H7 (cell line): ENCODE results near the gene SERGEF. TPM values are rescaled to one million over a fixed set of nuclear protein-coding genes. Genes with fewer than 3 reads are reported as not detected.

Source experiments
- DNase-seq: peaks from one replicate; pipeline ENCODE4 v3.0.0; 2012
- H3K27me3 ChIP-seq: 2 replicates; pipeline ENCODE4 v1.6.0; 2011; ENCODE audit warnings: mild to moderate bottlenecking, low read length; ENCODE audit not compliant: control insufficient read depth, insufficient read depth
- H3K36me3 ChIP-seq: replicated peaks from 2 replicates; pipeline ENCODE4 v1.5.1; 2011; ENCODE audit warnings: low read length; ENCODE audit not compliant: control insufficient read depth, insufficient read depth
- H3K4me3 ChIP-seq: 2 replicates; pipeline ENCODE4 v1.5.1; 2011; ENCODE audit warnings: low read depth, mild to moderate bottlenecking, control low read depth, low read length, moderate library complexity; ENCODE audit not compliant: insufficient read depth
- total RNA-seq: library from RNA; depleted of rRNA; stranded (reverse); fragments of >200 nt; shearing (Covaris generic); gene quantifications from 2 replicates; pipeline ENCODE4 v1.2.3, GENCODE V29; 2014

Gene SERGEF
- total RNA-seq, 1 experiment from 2014 or later, result 16.5 TPM

DNA sequence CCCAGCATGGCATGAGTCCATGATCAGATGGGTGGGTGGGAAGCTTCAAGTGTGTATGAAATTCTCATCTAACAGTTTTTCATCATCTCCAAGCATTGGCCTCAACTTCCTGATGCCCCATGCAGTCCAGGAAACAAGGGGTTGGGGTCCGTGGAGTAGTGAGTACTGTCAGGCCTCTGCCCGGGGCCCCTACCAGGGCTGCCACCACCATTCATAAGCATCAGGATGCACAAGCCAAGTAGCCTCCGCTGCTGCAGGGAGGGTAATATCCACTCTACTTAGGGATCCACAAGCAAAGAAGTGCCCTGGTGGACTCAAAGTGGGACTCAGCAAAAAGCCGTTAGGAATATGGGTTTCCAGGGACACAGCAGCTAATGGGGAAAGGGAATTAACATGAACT lies 229.0 kb downstream of the SERGEF start:
- H3K36me3 ChIP-seq, result no peaks in the 10 kb centered on the region
- H3K27me3 ChIP-seq, result no peaks in the 10 kb centered on the region
- no peak for DNase-seq
- no peak overlapping the region for H3K4me3 ChIP-seq

DNA sequence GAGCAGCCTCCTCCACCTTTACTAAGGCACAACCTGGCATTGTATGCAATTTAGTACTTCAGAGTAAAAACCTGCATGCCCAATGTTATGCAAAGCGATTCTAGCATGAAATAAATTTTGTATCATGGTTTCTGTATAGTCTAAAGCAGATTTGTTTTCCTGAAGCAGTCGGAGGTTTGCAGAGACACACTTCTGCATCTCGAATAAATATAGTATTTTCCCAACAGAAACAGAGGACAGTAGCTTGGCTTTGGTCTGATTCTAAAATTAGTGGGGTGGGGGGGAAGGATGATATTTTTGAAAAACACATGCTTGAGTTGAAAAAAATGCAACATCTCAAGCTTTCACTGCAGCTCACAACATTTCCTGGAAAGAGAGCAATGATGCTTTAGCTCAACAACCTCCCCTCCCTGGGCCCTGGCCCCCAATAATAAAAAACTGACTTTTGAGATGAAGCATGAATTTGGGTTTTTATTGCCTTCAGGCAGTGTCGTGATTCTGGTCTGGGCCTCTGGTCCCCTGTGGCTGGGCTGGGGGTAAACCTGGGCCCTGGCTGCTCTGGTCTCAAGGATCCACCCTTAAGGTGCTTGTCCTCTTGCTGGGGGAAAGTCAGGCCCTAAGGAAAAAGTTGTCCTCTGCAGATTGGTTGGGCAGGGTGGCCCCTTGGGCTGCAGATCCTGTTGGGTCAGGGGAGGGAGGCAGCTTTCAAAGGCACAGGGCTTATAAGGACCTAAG lies 230.1 kb downstream of the SERGEF start:
- Histone ChIP-seq H3K36me3 (no peaks in the 10 kb centered on the region), H3K27me3 (no peaks in the 10 kb centered on the region), H3K4me3 (no peak overlapping the region)
- no peak for DNase-seq

DNA sequence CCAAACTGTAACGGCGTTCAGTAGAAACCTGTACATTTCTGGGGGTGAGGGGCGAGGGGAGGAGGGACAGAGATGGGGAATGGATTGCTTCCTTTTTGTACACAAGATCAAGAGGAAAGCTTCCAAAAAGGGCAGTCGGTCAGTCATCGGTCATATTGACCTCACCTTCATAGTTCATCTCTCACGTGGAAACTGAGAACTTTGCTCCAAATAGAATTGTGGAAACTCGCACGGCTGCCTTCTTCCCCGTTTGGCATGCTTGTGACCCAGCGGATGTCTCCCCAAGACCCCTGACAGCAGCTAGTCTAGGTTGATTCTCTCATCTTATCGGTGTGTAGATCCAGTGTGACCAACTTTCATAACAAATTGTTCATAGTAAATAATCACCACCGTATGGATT lies 230.7 kb downstream of the SERGEF start:
- Histone ChIP-seq H3K27me3 (no peaks in the 10 kb centered on the region), H3K4me3 (no peak overlapping the region), H3K36me3 (no peaks in the 10 kb centered on the region)
- DNase-seq, result no peak

DNA sequence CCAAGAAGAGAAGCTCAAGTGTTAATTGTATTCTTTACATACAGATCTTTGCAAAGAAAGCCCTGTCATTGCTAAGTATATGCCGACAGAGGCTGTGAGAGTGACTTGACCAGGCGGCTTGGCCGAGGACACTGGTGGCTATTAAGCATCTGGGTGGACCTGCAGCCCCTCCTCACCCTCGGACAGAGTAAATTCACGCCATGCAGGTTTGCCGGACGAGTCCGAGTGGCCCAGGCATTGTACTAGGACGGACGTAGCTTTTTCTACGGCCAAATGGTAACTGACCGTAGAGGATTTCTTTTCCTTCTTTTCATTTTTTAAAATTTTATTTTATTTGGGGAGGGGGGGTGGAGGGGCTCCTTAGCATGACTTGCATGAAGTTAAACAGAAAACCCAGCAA lies 231.2 kb downstream of the SERGEF start:
- Histone ChIP-seq H3K27me3 (no peaks in the 10 kb centered on the region), H3K36me3 (no peaks in the 10 kb centered on the region), H3K4me3 (no peak overlapping the region)
- DNase-seq, result no peak

DNA sequence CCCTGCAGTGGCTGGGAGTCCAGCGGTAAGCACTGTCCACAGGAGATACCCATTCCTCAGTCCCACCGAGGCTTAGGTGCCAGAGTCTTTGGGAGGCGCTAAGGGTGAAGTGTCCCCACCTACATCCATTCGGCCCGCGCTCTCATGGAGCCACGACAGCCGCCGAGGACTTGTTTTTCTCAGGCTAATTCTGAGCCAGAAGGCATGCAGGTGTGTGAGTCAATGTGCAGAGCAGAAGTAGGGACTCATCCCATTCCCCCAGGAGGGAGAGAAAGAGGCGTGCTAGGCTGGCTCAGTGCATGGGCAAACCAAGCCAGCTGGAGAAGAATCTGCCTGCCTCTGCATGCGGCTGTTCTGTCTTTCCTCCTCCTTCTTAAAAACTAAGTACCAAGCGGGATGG lies 231.6 kb downstream of the SERGEF start:
- no peak for DNase-seq
- H3K4me3 ChIP-seq, result no peak overlapping the region
- no peaks in the 10 kb centered on the region for H3K36me3 ChIP-seq
- H3K27me3 ChIP-seq, result no peaks in the 10 kb centered on the region

DNA sequence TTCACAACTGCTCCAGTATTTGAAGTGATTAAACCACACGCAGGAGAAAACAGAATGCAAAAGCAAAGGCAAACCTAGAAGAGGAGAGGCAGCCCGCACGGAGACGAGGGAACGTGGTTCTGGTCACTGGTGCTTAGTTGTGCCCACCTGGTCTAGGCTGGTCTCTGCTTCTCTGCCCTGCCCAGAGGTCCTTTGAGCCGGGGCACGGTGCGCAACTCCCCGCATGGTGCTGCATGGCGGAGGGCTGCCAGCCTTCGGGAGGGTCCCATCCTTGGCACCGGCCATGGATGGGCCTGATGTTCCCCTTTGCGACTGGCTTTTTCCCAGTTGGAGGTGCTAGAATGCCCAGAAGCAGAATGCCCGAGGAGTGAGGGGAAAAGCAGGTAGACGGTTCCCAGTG lies 232.2 kb downstream of the SERGEF start:
- no peaks in the 10 kb centered on the region for H3K27me3 ChIP-seq
- H3K4me3 ChIP-seq, result no peak overlapping the region
- no peak for DNase-seq
- no peaks in the 10 kb centered on the region for H3K36me3 ChIP-seq

DNA sequence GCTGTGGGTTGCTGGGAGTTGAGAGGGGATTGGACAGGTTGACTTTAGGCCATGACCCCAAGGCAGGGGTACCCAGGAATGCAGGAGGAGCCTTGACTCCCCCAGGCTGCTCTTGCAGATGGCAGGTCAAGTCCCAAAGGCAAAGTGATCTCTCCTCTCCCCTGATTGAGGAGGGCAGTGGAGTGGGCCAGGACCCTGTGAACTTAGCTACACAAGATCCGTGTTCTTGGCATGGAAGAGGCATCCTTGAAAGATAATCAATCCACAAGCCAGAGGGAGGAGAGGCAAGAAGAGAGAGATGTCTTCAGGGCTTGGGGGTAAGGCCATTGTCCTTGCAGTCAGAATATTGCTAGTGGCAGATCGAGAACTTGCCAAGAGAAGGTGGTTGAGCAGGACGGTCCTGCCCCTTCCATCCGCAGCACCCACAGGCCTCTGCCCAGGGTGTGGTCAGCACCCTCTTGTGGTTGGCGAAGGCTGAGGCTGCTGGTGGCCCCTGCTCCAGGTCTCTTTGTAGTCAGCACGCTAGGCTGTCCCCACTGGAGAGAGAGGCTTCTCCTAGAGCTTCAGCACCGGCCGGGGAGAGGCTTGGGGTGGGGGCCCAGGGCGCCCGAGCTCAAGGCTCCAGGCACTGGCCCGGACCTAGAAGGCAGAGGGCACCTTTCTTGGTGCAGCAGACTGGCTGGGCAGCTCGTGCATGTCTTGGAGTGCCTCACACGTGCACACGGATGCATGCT lies 232.8 kb downstream of the SERGEF start:
- no peaks in the 10 kb centered on the region for H3K27me3 ChIP-seq
- no peak for DNase-seq
- H3K4me3 ChIP-seq, result no peak overlapping the region
- no peaks in the 10 kb centered on the region for H3K36me3 ChIP-seq

DNA sequence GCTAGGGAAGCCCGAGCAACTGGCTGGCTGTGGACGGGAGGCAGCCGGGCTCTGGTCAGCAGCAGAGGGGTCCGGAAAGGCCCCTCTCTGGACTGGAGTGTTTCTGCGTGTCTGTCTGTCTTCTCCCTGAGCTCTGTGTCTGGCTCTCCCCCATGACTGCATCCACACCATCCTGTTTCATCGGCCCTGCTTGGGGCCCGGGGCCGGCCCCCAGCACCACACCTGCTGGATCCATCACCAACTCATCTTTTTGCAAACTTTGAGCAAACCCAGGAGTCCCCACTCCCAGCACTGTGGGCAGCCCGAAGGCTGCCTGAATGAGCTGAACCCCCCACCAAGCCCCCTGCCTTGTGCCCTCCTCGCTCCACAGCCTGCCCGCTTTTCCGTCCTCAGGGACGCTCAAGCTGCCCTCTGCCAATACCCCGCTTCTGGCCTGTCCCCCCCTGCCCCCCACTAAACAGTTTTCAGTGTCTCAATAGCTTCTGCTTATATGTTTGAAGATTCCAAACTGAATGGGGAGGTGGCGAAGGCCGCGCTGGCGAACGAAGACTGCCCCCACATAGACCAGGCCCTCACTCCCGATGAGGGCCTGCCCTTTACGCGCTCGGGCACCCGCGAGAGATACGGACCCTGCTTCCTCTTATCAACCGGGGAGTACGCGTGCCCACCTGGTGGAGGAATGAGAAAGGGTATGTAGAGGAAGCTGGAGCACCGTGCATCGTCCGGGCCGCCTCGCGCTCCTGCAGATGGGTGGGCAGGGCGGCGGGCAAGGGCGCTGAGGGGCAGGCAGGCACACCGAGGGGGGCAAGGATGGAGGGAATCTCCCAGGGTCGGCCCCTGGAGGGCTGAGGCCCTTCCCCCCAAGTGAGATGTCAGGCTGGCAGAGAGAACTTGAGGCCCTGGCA lies 233.6 kb downstream of the SERGEF start:
- no peak overlapping the region for H3K4me3 ChIP-seq
- no peaks in the 10 kb centered on the region for H3K36me3 ChIP-seq
- no peak for DNase-seq
- no peaks in the 10 kb centered on the region for H3K27me3 ChIP-seq

DNA sequence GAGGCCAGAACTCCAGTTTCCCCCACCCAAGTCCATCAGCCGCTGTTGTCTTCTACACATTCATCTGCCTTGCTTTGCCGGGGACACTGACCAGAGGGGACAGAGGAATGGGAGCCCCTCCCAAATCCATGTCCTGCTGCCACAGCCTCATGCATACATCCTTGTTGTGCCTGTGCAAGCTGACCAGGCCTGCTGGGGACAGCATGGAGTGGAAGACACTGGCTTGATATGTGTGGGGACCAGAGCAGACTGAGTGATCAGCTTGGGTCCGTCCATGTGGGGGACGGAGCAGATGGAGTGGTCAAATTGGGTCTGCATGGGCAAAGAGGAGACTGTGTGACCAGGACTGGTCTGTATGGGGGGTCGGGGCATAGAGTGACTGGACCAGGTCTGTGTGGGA lies 234.5 kb downstream of the SERGEF start:
- DNase-seq, result no peak
- Histone ChIP-seq H3K27me3 (no peaks in the 10 kb centered on the region), H3K4me3 (no peak overlapping the region), H3K36me3 (no peaks in the 10 kb centered on the region)

DNA sequence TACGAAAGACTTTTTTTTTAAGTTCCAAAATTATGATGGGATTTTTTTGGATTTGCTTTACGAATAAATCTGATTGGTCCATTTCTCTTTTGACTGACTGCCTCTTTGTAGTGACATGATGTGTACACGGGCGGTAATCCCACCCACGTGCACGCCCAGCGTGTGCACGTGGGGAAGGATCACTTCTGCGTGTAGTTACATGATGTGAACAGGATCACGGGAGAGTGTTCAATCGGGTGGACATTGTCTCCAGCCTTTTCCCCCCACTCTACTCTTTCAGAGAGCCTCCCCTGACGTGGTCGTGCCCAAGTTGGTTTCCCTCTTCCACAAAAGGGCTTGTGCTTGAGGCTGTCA lies 235.1 kb downstream of the SERGEF start:
- H3K36me3 ChIP-seq, result no peaks in the 10 kb centered on the region
- no peak overlapping the region for H3K4me3 ChIP-seq
- H3K27me3 ChIP-seq, result no peaks in the 10 kb centered on the region
- no peak for DNase-seq

DNA sequence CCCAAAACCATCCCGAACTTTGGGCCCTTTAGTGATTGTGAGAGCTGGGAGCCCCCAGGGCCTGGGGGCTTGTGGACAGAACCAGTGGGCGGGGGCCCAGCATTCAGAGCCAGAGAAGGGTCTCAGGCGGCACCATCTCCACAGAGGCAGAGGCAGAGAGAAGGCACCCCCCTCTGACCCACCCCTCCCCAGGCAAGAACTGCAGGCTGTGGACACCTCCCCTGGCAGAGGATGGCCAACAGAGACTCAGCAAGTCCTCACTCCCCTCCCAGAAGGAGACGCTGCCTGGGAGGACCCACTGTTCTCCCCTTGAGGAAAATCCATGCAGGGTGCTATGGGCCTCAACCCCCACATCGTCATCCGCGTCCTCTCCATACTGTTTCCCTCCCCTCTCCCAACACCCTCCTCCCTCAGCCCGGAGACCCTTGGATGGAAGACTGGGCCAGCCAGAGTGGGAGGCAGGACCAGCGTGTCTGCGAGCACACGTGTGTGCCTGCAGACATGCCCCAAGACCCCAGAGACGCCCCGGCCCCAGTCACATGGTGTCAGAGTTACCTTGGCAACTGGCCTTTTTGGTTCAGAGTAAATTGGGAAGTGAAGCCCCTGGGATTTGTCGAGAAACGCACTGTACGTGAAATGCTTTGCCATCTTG lies 235.6 kb downstream of the SERGEF start:
- DNase-seq, result no peak
- Histone ChIP-seq H3K4me3 (no peak overlapping the region), H3K27me3 (no peaks in the 10 kb centered on the region), H3K36me3 (no peaks in the 10 kb centered on the region)

DNA sequence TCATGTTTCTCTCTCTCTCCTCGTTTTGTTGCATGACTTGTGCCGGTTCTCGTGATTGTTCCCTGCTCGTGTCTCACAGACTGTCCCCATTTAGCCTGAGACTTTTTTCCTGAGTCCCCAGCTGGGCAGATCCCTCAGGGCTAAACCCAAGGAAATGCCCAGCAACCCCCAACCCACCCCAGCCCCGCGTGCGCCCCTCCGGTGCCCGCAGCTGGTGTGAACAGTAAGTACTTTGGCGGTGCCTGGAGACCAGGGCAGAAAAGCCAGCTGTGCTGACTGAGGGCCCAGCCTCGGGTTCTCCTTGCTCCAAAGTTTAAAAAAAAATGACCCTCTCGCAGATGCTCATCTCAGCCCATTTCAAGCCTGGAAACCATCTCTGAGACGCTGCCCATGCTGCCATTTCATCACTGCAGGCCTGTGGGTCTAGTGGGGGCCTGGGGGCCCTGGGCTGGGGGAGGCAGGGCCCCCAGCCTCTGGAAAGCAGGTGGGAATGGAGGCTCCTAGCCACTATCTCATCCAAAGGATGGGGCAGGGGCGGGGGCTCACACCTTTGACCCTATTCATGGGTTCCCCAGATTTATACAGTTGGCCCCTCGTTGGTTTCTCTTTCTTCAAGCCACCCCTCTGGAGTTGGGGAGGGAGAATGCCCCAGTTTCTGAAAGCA lies 236.5 kb downstream of the SERGEF start:
- H3K27me3 ChIP-seq, result no peaks in the 10 kb centered on the region
- H3K4me3 ChIP-seq, result no peak overlapping the region
- no peak for DNase-seq
- no peaks in the 10 kb centered on the region for H3K36me3 ChIP-seq

DNA sequence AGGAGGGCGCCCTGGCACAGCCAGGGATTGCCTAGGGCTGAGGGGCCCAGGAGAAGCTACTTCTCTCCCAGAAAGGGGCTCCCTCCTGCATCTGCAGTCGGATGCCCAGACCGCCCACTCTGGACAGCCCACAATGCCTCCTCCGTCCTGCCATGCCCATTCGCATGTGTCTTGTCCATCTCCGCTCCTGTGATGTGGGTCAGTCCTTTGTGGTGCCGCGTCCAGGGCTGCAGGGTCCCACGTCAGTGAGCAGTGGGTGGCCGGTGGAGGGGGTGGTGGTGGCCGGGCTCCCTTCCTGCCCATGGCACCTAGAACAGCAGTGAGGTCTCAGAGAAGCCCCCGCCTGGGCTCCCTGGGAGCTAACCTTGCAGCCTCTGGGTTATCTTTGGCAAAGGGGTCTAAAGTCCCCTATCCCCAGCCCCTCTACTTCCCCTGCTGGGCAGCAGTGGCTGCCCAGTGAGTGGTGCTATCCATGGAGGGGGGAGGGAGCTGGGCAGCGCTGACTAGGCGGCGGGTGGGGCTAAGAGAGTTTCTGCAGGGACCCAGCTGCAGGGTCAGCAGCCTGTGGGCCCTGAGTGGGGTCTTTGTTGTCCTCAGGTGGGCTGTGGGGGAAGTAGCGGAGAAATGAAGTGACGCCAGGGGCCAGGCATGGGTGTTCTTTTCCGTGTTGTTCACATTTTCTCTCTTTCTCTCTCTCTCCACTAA lies 237.2 kb downstream of the SERGEF start:
- H3K36me3 ChIP-seq, result no peaks in the 10 kb centered on the region
- H3K4me3 ChIP-seq, result no peak overlapping the region
- peak; percentile 66 for DNase-seq
- H3K27me3 ChIP-seq, result no peaks in the 10 kb centered on the region

DNA sequence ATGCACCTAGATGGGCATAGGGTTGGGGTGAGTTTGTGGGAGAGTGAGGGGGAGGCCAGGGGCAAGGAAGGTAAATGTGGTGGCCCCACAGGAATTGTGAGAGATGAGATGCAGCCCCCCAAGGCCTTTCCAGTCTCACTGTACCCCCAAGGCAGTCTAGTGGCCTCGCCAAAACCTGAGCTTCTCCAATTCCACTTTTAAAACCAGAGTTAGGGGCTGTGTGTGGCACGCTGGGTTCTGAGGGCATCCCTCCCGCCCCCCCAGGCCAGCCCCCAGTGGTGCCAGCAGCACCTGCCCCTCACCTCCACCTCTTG lies 237.9 kb downstream of the SERGEF start:
- Histone ChIP-seq H3K27me3 (no peaks in the 10 kb centered on the region), H3K36me3 (no peaks in the 10 kb centered on the region), H3K4me3 (no peak overlapping the region)
- DNase-seq, result no peak
